Measurements from ENCODE around the gene SLC25A36.

SLC25A36 gene, protein sequence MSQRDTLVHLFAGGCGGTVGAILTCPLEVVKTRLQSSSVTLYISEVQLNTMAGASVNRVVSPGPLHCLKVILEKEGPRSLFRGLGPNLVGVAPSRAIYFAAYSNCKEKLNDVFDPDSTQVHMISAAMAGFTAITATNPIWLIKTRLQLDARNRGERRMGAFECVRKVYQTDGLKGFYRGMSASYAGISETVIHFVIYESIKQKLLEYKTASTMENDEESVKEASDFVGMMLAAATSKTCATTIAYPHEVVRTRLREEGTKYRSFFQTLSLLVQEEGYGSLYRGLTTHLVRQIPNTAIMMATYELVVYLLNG

DNA sequence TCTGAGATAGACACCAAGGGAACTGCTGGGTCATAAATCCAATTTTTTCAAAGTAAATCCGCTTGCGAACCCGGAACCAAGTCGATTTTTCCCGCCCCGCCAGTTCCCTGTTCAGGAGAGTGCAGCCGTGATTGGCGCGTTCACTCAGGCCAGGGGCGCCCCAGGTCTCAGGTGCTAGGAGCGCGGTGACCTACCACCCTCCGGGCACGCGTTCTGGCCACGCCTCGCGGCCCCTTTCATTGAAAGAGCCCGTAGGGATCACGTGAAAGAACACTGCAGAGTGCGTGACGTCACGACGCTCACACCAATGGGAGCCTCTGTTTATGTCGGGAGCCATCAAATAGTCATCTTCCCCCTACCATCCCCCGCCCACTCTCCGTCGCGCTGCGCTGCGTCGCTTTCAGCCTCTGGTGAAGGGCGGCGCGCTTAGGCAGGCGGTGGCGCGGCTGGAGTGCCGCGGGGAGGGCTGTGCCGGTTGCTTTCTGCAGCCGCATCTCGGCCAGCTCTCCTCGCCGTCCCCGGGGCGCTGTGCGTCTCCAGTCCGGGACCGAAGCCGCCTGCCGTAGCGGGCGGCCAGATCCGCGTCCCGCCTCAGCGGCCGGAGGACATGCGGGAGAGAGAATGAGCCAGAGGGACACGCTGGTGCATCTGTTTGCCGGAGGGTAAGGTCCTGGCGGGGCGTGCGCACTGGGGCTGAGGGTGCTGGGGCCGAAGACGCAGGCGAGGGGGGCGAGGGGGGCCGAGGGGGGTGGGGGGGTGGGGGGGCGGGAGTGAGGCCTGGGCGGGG, at the start of gene SLC25A36:
Gene SLC25A36 (plus strand): TSS at position 403 of the 787 bp plus-strand sequence. CDS start 219 bp downstream, at position 622.
- peak; percentile 98 for DNase-seq
- peak within 1 kb of the TSS; percentile 96 for H3K4me3 Mint-ChIP-seq
- peaks cover 30% of the 10 kb centered on the region for H3K4me1 Mint-ChIP-seq
- CTCF ChIA-PET, result no interaction called here
- peaks cover 14% of the 10 kb centered on the region for H3K27me3 Mint-ChIP-seq
- peaks cover 4% of the 10 kb centered on the region for H3K36me3 Mint-ChIP-seq
- no peaks in the 10 kb centered on the region for H3K9me3 Mint-ChIP-seq
- peak within 1 kb of the TSS; percentile 98 for H3K27ac Mint-ChIP-seq

DNA sequence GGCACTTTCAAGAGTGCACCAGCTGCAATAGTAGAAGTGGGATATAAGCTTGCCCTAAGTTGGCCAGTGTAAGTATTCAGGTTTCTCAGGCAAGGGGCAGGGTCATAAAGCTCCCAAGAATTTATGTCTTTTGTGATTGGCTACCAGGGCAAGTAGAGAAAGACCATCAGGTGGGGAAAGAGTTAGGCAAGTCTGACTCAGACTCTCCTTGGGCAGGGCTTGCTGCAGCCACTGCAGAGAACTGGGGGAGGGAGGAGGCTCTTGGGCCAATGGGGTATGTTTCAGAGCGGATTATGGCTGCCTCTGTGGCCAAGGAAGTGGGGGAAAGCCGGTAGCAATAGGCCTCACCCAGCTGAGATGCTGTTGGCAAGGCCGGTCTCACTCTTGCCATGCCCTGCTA, 44.6 kb upstream of the SLC25A36 start:
- no peaks in the 10 kb centered on the region for H3K9me3 Mint-ChIP-seq
- CTCF ChIA-PET, result interaction anchor here (1.0 kb wide), 1 partner anchor 289 kb away, joined by 3 read pairs; no protein-coding TSS in a partner anchor
- no peak for DNase-seq
- no peak overlapping the region for H3K4me3 Mint-ChIP-seq
- no peaks in the 10 kb centered on the region for H3K4me1 Mint-ChIP-seq
- no peaks in the 10 kb centered on the region for H3K36me3 Mint-ChIP-seq
- H3K27me3 Mint-ChIP-seq, result peaks cover 17% of the 10 kb centered on the region
- no peak overlapping the region for H3K27ac Mint-ChIP-seq

DNA sequence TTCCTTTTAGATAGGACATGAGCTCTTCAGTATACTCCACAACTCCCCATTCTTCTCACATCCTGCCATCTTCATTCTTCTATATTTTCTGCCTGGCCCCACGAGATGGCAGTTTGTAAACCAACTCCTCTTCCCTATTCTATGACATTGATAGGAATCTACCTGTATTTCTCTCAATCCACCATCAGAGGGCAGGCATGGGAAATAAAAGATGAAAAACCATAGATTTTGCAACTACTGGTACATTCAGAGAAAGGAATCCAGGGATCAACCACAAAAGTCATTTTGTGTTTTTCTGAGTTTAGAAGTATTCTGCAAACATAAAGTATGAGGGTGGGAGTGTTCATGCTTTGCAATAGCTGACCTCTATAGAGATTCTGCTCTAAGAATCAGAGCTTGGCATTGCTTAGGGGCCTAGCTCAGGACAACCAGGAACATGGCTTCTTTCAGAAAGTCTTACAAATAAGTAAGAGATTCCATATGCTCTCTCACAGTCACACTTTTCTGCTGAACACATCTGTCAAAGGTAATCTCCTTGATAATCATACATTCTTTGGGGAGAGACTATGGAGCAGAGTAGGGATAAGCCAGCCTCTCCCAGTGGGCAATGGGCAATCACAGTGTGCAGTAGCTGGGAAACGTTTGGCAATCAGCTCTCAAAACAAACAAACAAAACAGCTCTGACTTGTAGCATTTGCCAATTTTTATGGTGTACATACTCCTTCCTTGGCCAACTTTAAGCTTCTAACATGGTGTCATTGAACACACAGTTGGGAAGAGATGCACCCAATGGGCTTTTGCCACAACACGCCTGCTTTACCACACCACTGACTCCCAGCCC, 43.1 kb upstream of the SLC25A36 start:
- Mint-ChIP-seq H3K9me3 (no peaks in the 10 kb centered on the region), H3K27ac (no peak overlapping the region), H3K4me1 (no peaks in the 10 kb centered on the region), H3K27me3 (peaks cover 10% of the 10 kb centered on the region), H3K36me3 (no peaks in the 10 kb centered on the region), H3K4me3 (no peak overlapping the region)
- peak; percentile 27 for DNase-seq
- CTCF ChIA-PET, result interaction anchor here (0.6 to 2.5 kb wide), 11 partner anchors 9 to 298 kb away, joined by 3 to 14 read pairs (median 4); no protein-coding TSS in a partner anchor

GRCh38 chr3:140899363-140899762, 42.3 kb upstream of the SLC25A36 start:
- no peak for DNase-seq
- H3K9me3 Mint-ChIP-seq, result no peaks in the 10 kb centered on the region
- no peaks in the 10 kb centered on the region for H3K36me3 Mint-ChIP-seq
- H3K4me3 Mint-ChIP-seq, result no peak overlapping the region
- no peak overlapping the region for H3K27ac Mint-ChIP-seq
- CTCF ChIA-PET, result interaction anchor here (0.6 to 2.5 kb wide), 8 partner anchors 8 to 294 kb away, joined by 3 to 14 read pairs (median 8); no protein-coding TSS in a partner anchor
- no peaks in the 10 kb centered on the region for H3K4me1 Mint-ChIP-seq
- peaks cover 5% of the 10 kb centered on the region for H3K27me3 Mint-ChIP-seq

DNA sequence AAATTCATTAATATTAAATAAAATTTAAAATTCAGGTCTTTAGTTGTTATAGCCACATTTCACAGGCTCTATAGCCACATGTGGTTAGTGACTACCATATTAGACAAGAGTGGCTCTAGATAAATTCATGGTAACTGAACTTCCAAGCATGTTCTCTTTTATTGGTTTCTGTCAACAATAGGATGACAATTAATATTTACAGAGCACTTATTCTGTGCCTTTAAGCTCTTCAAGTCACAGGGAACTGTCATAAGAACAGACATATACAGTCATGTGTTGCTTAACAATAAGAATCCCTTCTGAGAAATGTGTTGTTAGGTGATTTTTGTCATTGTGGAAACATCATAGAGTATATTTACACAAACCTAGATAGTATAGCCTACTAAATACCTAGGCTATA, 38.8 kb upstream of the SLC25A36 start:
- Mint-ChIP-seq H3K4me3 (no peak overlapping the region), H3K27ac (no peak overlapping the region), H3K36me3 (no peaks in the 10 kb centered on the region), H3K4me1 (no peaks in the 10 kb centered on the region), H3K27me3 (peaks cover 8% of the 10 kb centered on the region), H3K9me3 (no peaks in the 10 kb centered on the region)
- CTCF ChIA-PET, result interaction anchor here (1.7 kb wide), 1 partner anchor 72 kb away, joined by 4 read pairs; no protein-coding TSS in a partner anchor
- no peak for DNase-seq

DNA sequence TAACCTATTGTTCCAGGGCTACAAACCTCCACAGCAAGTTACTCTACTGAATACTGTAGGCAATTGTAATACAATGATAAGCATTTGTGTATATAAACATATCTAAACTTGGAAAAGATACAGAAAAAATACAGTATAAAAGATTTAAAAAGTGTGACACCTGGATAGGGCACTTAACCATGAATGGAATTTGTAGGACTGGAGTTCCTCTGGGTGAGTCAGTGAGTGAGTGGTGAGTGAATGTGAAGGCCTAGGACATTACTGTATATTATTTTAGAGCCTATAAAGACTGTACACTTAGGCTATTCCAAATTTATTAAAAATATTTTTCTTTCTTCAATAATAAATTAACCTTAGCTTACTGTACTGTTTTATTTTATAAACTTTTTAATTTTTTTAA, 38.4 kb upstream of the SLC25A36 start:
- CTCF ChIA-PET, result interaction anchor here (1.7 kb wide), 1 partner anchor 71 kb away, joined by 4 read pairs; no protein-coding TSS in a partner anchor
- Mint-ChIP-seq H3K4me3 (no peak overlapping the region), H3K27me3 (peaks cover 8% of the 10 kb centered on the region), H3K27ac (no peak overlapping the region), H3K36me3 (no peaks in the 10 kb centered on the region), H3K4me1 (no peaks in the 10 kb centered on the region), H3K9me3 (no peaks in the 10 kb centered on the region)
- DNase-seq, result no peak

GRCh38 chr3:140904521-140904920, 37.1 kb upstream of the SLC25A36 start:
- H3K27me3 Mint-ChIP-seq, result peaks cover 8% of the 10 kb centered on the region
- H3K4me3 Mint-ChIP-seq, result no peak overlapping the region
- no peaks in the 10 kb centered on the region for H3K4me1 Mint-ChIP-seq
- no peaks in the 10 kb centered on the region for H3K36me3 Mint-ChIP-seq
- no peak for DNase-seq
- H3K9me3 Mint-ChIP-seq, result no peaks in the 10 kb centered on the region
- CTCF ChIA-PET, result interaction anchor here (0.5 kb wide), 1 partner anchor 602 kb away, joined by 3 read pairs; no protein-coding TSS in a partner anchor
- no peak overlapping the region for H3K27ac Mint-ChIP-seq

GRCh38 chr3:140905559-140905958, 36.1 kb upstream of the SLC25A36 start:
- Mint-ChIP-seq H3K27ac (no peak overlapping the region), H3K4me3 (no peak overlapping the region), H3K36me3 (no peaks in the 10 kb centered on the region), H3K4me1 (no peaks in the 10 kb centered on the region), H3K27me3 (peaks cover 8% of the 10 kb centered on the region), H3K9me3 (no peaks in the 10 kb centered on the region)
- CTCF ChIA-PET, result no interaction called here
- no peak for DNase-seq

DNA sequence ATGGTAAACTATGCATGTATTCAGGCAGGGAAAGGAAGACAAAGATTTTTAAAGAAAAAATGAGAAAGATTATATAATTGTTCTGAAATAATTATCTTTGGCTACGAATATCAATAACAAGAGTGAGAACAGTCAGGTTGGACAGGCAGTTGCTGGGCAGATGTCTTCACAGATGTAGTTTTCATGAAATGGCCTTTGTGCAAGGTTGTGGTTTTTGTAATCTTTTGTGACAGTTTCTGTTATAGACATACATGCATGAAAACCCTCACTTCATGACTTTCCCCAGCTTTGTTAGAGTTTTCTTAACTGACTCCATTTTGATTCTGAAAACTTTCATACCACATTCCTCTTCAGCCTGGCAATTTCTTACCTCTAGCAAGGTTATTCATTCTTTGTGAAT, 34.9 kb upstream of the SLC25A36 start:
- Mint-ChIP-seq H3K36me3 (no peaks in the 10 kb centered on the region), H3K4me1 (no peaks in the 10 kb centered on the region), H3K27me3 (peaks cover 4% of the 10 kb centered on the region), H3K9me3 (no peaks in the 10 kb centered on the region), H3K27ac (no peak overlapping the region), H3K4me3 (no peak overlapping the region)
- CTCF ChIA-PET, result interaction anchor here (0.7 to 2.1 kb wide), 3 partner anchors 8 to 277 kb away, joined by 3 to 10 read pairs (median 4); no protein-coding TSS in a partner anchor
- no peak for DNase-seq

DNA sequence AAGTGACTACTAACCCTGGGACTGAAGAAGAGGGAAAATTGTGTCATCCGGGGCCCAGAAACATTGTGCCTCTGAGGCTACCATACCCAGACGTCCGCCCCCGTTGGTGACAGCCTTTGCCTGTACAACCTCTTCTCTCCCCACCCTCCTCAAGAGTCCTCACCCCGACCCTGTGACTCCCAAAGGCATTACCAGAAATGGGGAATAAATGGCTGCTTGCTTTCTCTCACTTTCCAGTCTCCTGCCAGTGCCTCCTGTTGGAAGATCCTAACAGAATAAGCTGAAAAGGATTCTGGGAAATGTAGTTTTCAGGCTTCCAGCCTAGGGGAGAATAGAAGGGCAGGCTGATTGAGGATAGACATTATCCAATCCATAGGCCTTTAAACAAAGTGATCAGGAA, 30.8 kb upstream of the SLC25A36 start:
- peaks cover 1% of the 10 kb centered on the region for H3K27me3 Mint-ChIP-seq
- H3K27ac Mint-ChIP-seq, result no peak overlapping the region
- H3K36me3 Mint-ChIP-seq, result no peaks in the 10 kb centered on the region
- CTCF ChIA-PET, result no interaction called here
- no peak for DNase-seq
- no peak overlapping the region for H3K4me3 Mint-ChIP-seq
- H3K4me1 Mint-ChIP-seq, result no peaks in the 10 kb centered on the region
- H3K9me3 Mint-ChIP-seq, result no peaks in the 10 kb centered on the region

- H3K9me3 Mint-ChIP-seq, result no peaks in the 10 kb centered on the region
- H3K4me1 Mint-ChIP-seq, result no peaks in the 10 kb centered on the region
- no peak for DNase-seq
- H3K36me3 Mint-ChIP-seq, result no peaks in the 10 kb centered on the region
- no peak overlapping the region for H3K4me3 Mint-ChIP-seq
- no peak overlapping the region for H3K27ac Mint-ChIP-seq
- H3K27me3 Mint-ChIP-seq, result peaks cover 11% of the 10 kb centered on the region
- CTCF ChIA-PET, result interaction anchor here (0.9 kb wide), 1 partner anchor 281 kb away, joined by 3 read pairs; no protein-coding TSS in a partner anchor
Observed at GRCh38 chr3:140911822-140912221, 29.8 kb upstream of the SLC25A36 start.

DNA sequence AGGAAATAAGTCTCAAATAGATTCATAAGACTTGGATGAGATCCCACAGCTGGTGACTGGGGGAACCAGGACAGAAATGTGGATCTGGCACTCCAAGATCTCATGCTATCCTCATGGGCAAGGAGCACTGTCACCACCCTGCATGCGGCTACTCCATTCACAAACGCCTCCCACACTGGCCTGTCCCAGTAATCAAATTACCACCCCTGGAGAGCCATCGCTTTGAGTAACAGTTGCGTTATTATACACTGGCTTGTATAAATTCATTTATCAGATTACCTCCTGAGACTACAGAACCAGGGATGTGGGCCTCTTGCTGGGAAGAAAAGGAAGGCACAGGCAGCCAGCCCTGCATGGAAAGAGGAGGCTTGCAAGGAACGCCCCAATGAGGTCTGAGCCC, 27.9 kb upstream of the SLC25A36 start:
- H3K4me1 Mint-ChIP-seq, result no peaks in the 10 kb centered on the region
- no peaks in the 10 kb centered on the region for H3K36me3 Mint-ChIP-seq
- no peak for DNase-seq
- CTCF ChIA-PET, result interaction anchor here (1.2 kb wide), 1 partner anchor 11 kb away, joined by 3 read pairs; no protein-coding TSS in a partner anchor
- H3K27ac Mint-ChIP-seq, result no peak overlapping the region
- no peaks in the 10 kb centered on the region for H3K9me3 Mint-ChIP-seq
- H3K27me3 Mint-ChIP-seq, result peaks cover 21% of the 10 kb centered on the region
- no peak overlapping the region for H3K4me3 Mint-ChIP-seq

DNA sequence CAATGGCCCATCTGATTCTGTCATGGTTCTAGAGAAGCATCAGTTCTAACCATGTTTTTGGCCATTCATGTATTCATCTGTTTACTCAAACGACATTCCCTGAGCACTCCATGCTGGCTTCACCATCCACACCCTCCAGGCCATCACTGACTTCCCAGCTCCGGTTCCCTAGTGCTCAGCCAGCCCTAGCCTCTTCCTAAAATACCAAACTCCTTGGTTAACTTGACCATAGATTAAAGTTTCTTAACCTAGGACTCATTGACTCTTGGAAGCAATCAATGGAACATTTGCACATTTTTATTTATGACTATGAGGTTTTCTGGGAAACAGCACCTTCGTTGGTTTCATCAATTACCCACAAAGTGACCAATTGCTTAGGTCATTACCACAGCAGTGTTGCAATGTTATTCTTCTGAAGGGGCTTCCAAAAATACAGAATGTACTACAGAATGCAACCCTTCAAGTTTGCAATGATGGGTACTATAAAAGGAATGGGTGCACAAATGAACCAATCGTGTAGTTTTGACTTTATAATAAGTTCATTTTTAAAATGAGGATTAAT, 27.2 kb upstream of the SLC25A36 start:
- CTCF ChIA-PET, result interaction anchor here (1.2 kb wide), 1 partner anchor 10 kb away, joined by 3 read pairs; no protein-coding TSS in a partner anchor
- H3K4me1 Mint-ChIP-seq, result no peaks in the 10 kb centered on the region
- H3K4me3 Mint-ChIP-seq, result no peak overlapping the region
- no peak for DNase-seq
- H3K27ac Mint-ChIP-seq, result no peak overlapping the region
- H3K27me3 Mint-ChIP-seq, result peaks cover 21% of the 10 kb centered on the region
- H3K36me3 Mint-ChIP-seq, result no peaks in the 10 kb centered on the region
- H3K9me3 Mint-ChIP-seq, result no peaks in the 10 kb centered on the region

Measured in activated naive CD4-positive, alpha-beta T cell treated with anti-CD3 and anti-CD28 coated beads, Interleukin-2, amount 10 ng/mL, durations not matched to agents 7 days and 5 days (primary cell).